Gastroesophageal sphincter (tissue), 2 donors: ENCODE results near the gene OR4Q3.

ENCODE experiments used
- POLR2A ChIP-seq, 2 donors: fragments of 450-650 bp; IDR thresholded peaks; one replicate each; pipeline ENCODE4 v1.6.1; 2017; ENCODE audit warnings: antibody characterized with exemption in 2 of 2, mild to moderate bottlenecking in 2 of 2, moderate library complexity in 1 of 2
- POLR2AphosphoS5 ChIP-seq: sonication (generic); formaldehyde crosslinking; IDR thresholded peaks from one replicate; pipeline ENCODE4 v1.6.1; 2017; ENCODE audit warnings: antibody characterized with exemption

DNA sequence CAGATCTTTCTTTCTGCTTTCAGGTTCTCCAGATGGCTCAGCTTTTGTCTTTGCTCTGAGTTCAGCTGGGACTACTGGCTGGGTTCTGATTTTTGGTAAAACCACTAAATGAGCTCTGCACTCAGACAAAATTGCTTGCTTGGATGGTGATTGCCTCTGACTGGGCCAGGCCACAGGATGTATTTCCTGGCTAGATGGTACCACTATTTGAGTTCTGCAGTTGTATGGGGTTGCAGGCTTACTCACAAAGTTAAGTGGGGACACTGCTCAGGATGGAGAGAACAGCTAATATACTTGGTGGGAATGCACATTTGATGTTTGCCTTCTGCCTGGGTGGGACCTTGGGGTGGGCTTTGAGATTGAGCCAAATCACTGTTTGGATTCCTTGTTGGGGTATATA, 14.0 kb upstream of the OR4Q3 start:
- no peak for TF ChIP-seq POLR2A (IDR thresholded peaks at IDR 0.05)
- no peak for TF ChIP-seq POLR2AphosphoS5
